HT1080 (cell line): Measurements from ENCODE around the gene ADAP1. TPM values are rescaled to one million over a fixed set of nuclear protein-coding genes. Genes with fewer than 3 reads are reported as not detected.

Experiments
- DNase-seq: peaks from one replicate; pipeline ENCODE4 v3.0.0-alpha.2; 2015; ENCODE audit warnings: low read depth
- total RNA-seq: library from RNA; depleted of rRNA; stranded (reverse); fragments of >200 nt; shearing (Covaris generic); gene quantifications from 2 replicates; pipeline ENCODE4 v1.2.3, GENCODE V29; 2014

The ADAP1 gene
- total RNA-seq, 1 experiment from 2014 or later, result 1.6 TPM

- DNase-seq, result peak; percentile 14
Measured at GRCh38 chr7:867406-868188, 86.9 kb downstream of the ADAP1 start.

GRCh38 chr7:867001-867405, 87.5 kb downstream of the ADAP1 start:
- no peak for DNase-seq

- no peak for DNase-seq
Measured at GRCh38 chr7:865921-866320, 88.6 kb downstream of the ADAP1 start.

- DNase-seq, result no peak
Measured at GRCh38 chr7:863106-863505, 91.4 kb downstream of the ADAP1 start.

- DNase-seq, result no peak
Measured at GRCh38 chr7:862157-862556, 92.3 kb downstream of the ADAP1 start.

GRCh38 chr7:861222-861621, 93.3 kb downstream of the ADAP1 start:
- no peak for DNase-seq

- DNase-seq, result no peak
Measured at GRCh38 chr7:860149-860548, 94.3 kb downstream of the ADAP1 start.

- no peak for DNase-seq
Measured at GRCh38 chr7:859359-860030, 95.0 kb downstream of the ADAP1 start.

GRCh38 chr7:857661-858060, 96.8 kb downstream of the ADAP1 start:
- no peak for DNase-seq

- DNase-seq, result no peak
Measured at GRCh38 chr7:856444-857095, 97.9 kb downstream of the ADAP1 start.

GRCh38 chr7:855686-856369, 98.7 kb downstream of the ADAP1 start:
- no peak for DNase-seq

GRCh38 chr7:854118-854775, 100.2 kb downstream of the ADAP1 start:
- no peak for DNase-seq

GRCh38 chr7:853366-854117, 100.9 kb downstream of the ADAP1 start:
- DNase-seq, result no peak

GRCh38 chr7:851204-851603, 103.3 kb downstream of the ADAP1 start:
- DNase-seq, result no peak

- DNase-seq, result no peak
Measured at GRCh38 chr7:849781-850180, 104.7 kb downstream of the ADAP1 start.

GRCh38 chr7:849145-849544, 105.3 kb downstream of the ADAP1 start:
- no peak for DNase-seq
